ENCODE data around the gene TFIP11.

TFIP11 gene

GRCh38 chr22:26479043-26479791 lies 33.1 kb downstream of the TFIP11 start:
- no peak for DNase-seq (ENCODE audit: low read depth in 2 of 2)

- no peak for DNase-seq (ENCODE audit: low read depth in 2 of 2)
Measured at GRCh38 chr22:26477341-26477731, 34.9 kb downstream of the TFIP11 start.

- DNase-seq (ENCODE audit: low read depth in 2 of 2) = no peak
Measured at GRCh38 chr22:26476705-26477340, 35.5 kb downstream of the TFIP11 start.

GRCh38 chr22:26474682-26475081 lies 37.6 kb downstream of the TFIP11 start:
- DNase-seq (ENCODE audit: low read depth in 2 of 2) = no peak

GRCh38 chr22:26471522-26471921 lies 40.8 kb downstream of the TFIP11 start:
- DNase-seq (ENCODE audit: low read depth in 2 of 2) = no peak

GRCh38 chr22:26470807-26471206 lies 41.5 kb downstream of the TFIP11 start:
- DNase-seq (ENCODE audit: low read depth in 2 of 2) = no peak

GRCh38 chr22:26466196-26466595 lies 46.1 kb downstream of the TFIP11 start:
- DNase-seq (ENCODE audit: low read depth in 2 of 2) = no peak

GRCh38 chr22:26464312-26464711 lies 48.0 kb downstream of the TFIP11 start:
- DNase-seq (ENCODE audit: low read depth in 2 of 2) = no peak

GRCh38 chr22:26463688-26464087 lies 48.6 kb downstream of the TFIP11 start:
- DNase-seq (ENCODE audit: low read depth in 2 of 2) = no peak

- DNase-seq (ENCODE audit: low read depth in 2 of 2) = no peak
Measured at GRCh38 chr22:26463101-26463661, 49.1 kb downstream of the TFIP11 start.

GRCh38 chr22:26462641-26463040 lies 49.6 kb downstream of the TFIP11 start:
- no peak for DNase-seq (ENCODE audit: low read depth in 2 of 2)

GRCh38 chr22:26462051-26462450 lies 50.2 kb downstream of the TFIP11 start:
- DNase-seq (ENCODE audit: low read depth in 2 of 2) = no peak

- DNase-seq (ENCODE audit: low read depth in 2 of 2) = peak; percentile 24 to 28
Measured at GRCh38 chr22:26461188-26461810, 51.0 kb downstream of the TFIP11 start.

GRCh38 chr22:26460202-26460601 lies 52.1 kb downstream of the TFIP11 start:
- no peak for DNase-seq (ENCODE audit: low read depth in 2 of 2)

GRCh38 chr22:26457661-26458272 lies 54.5 kb downstream of the TFIP11 start:
- DNase-seq (ENCODE audit: low read depth in 2 of 2) = no peak

GRCh38 chr22:26453812-26454500 lies 58.3 kb downstream of the TFIP11 start:
- no peak for DNase-seq (ENCODE audit: low read depth in 2 of 2)

GRCh38 chr22:26453216-26453615 lies 59.1 kb downstream of the TFIP11 start:
- DNase-seq (ENCODE audit: low read depth in 2 of 2) = no peak

GRCh38 chr22:26452236-26453016 lies 59.8 kb downstream of the TFIP11 start:
- no peak for DNase-seq (ENCODE audit: low read depth in 2 of 2)

GRCh38 chr22:26450453-26451185 lies 61.7 kb downstream of the TFIP11 start:
- no peak for DNase-seq (ENCODE audit: low read depth in 2 of 2)

- no peak for DNase-seq (ENCODE audit: low read depth in 2 of 2)
Measured at GRCh38 chr22:26448941-26449340, 63.3 kb downstream of the TFIP11 start.
